Parathyroid adenoma (tissue), 2 donors: ENCODE data around the gene AMBP.

Source experiments
- H2AFZ ChIP-seq: fragments of 300-600 bp; sonication (generic); one replicate; pipeline ENCODE4 v1.7.0; 2017; ENCODE audit warnings: antibody characterized with exemption, mild to moderate bottlenecking
- H3K27ac ChIP-seq: fragments of 300-600 bp; sonication (generic); one replicate; pipeline ENCODE4 v1.7.0; 2017
- H3K27me3 ChIP-seq: fragments of 300-600 bp; sonication (generic); one replicate; pipeline ENCODE4 v1.7.0; 2017; ENCODE audit warnings: low read length; ENCODE audit not compliant: control insufficient read depth, insufficient read depth
- H3K36me3 ChIP-seq: fragments of 300-600 bp; sonication (generic); one replicate; pipeline ENCODE4 v1.7.0; 2017; ENCODE audit warnings: low read length; ENCODE audit not compliant: control insufficient read depth, insufficient read depth
- H3K4me1 ChIP-seq: fragments of 300-600 bp; sonication (generic); one replicate; pipeline ENCODE4 v1.7.0; 2017; ENCODE audit warnings: control low read depth
- H3K4me2 ChIP-seq: fragments of 300-600 bp; sonication (generic); one replicate; pipeline ENCODE4 v1.7.0; 2017; ENCODE audit warnings: low read length
- H3K4me3 ChIP-seq: fragments of 300-600 bp; sonication (generic); one replicate; pipeline ENCODE4 v1.7.0; 2017; ENCODE audit warnings: low read depth, low read length
- H3K79me2 ChIP-seq: fragments of 300-600 bp; sonication (generic); one replicate; pipeline ENCODE4 v1.7.0; 2017; ENCODE audit warnings: control low read depth
- H3K9ac ChIP-seq: fragments of 300-600 bp; sonication (generic); one replicate; pipeline ENCODE4 v1.7.0; 2017; ENCODE audit warnings: mild to moderate bottlenecking
- H3K9me3 ChIP-seq: fragments of 300-600 bp; sonication (generic); one replicate; pipeline ENCODE4 v1.7.0; 2017; ENCODE audit warnings: low read length; ENCODE audit not compliant: control insufficient read depth
- TF ChIP-seq, protein P1 (sequence below): fragments of 300-600 bp; sonication (generic); IDR thresholded peaks from one replicate; pipeline ENCODE4 v1.7.0; 2017; ENCODE audit warnings: antibody characterized with exemption, mild to moderate bottlenecking
- donor health status: primary hyperparathyroidism.

The AMBP gene

DNA sequence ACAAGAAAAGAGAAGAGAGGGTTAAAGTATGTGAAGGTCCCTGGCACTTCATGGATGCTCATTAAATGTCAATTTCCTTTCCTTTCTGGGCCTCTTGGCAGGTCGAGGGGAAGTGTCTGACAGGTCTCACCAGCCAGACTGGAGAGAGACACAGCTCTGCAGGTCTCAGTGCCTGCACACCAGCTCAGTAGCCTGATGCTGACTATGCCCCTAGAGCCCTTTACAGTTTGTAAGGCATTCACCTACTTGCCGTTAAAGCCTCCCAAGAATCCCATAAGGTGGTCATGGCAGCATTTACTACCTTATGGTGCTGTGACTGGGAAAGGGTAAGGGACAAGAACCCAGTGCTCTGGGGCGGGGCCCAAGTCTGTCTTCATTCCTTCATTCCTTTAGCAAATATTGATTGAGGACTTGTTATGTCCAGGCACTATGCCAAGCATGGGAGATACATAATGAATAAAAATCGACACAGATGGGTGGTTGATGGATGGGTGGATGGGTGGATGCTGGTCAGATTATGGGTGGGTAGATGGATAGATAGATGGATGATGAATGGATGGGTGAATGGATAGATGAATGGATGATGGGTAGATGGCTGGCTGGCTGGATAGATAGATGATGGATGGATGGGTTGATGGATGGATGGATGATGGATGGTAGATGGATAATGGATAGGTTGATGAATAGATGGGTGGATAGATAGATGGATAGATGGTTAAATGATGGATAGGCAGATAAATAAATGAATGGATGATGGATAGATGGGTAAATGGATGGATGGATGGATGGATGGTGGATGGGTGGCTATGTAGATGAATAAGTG, 42.3 kb upstream of the AMBP start:
- Histone ChIP-seq H3K4me1 (no peaks in the 10 kb centered on the region), H2AFZ (no peak overlapping the region), H3K27me3 (no peaks in the 10 kb centered on the region), H3K79me2 (no peaks in the 10 kb centered on the region), H3K36me3 (no peaks in the 10 kb centered on the region), H3K9me3 (no peaks in the 10 kb centered on the region), H3K4me2 (no peak overlapping the region), H3K4me3 (no peak overlapping the region), H3K9ac (no peak overlapping the region), H3K27ac (no peak overlapping the region)
- TF ChIP-seq, protein P1, sequence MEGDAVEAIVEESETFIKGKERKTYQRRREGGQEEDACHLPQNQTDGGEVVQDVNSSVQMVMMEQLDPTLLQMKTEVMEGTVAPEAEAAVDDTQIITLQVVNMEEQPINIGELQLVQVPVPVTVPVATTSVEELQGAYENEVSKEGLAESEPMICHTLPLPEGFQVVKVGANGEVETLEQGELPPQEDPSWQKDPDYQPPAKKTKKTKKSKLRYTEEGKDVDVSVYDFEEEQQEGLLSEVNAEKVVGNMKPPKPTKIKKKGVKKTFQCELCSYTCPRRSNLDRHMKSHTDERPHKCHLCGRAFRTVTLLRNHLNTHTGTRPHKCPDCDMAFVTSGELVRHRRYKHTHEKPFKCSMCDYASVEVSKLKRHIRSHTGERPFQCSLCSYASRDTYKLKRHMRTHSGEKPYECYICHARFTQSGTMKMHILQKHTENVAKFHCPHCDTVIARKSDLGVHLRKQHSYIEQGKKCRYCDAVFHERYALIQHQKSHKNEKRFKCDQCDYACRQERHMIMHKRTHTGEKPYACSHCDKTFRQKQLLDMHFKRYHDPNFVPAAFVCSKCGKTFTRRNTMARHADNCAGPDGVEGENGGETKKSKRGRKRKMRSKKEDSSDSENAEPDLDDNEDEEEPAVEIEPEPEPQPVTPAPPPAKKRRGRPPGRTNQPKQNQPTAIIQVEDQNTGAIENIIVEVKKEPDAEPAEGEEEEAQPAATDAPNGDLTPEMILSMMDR, result no peak

DNA sequence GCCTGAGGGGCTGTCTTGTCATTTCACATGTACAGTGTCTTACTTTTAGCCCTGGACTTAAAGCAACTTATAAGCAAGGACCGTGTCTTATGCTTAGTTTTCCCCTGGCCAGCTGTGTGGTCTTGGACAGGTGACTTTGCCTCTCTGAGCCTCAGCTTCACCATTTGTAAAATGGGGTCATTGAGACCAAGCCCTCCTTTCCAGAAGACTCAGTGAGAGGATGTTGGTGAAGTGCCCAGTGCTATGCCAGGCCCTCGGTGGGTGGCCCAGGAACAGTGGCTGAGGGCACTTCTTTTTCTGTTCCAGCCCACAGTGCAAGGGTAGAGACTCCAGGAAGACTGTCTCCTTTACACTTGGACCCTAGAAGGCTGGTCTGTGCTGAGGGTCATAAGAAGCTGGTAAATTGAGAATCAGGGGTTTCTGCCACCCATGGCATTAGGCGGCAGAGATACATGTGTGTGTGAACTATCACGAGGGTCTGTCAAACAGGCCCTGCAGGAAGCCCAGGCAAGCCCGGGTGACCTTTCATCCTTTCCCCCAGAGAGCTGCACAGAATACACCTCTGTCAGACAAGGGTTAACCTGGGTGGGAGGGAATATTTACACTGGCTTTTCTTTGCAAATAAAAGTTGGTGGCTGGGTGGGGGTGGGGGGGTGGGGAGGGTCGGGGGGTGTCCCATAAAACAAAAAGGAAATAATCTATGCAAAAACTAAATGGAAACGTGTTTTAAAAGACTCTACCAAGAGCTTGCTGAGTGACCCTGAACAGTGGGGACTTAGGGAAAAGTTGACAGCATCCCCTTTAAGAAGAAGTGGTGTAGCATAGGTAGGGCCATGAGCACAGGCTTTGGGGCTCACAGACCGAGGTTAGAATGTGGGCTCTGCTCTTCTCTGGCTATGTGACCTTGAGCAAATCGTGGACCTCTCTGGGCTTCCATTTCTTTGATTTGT, 41.4 kb upstream of the AMBP start:
- Histone ChIP-seq H3K36me3 (no peaks in the 10 kb centered on the region), H2AFZ (no peak overlapping the region), H3K4me1 (no peaks in the 10 kb centered on the region), H3K9ac (no peak overlapping the region), H3K79me2 (no peaks in the 10 kb centered on the region), H3K27me3 (no peaks in the 10 kb centered on the region), H3K9me3 (no peaks in the 10 kb centered on the region), H3K4me2 (no peak overlapping the region), H3K4me3 (no peak overlapping the region), H3K27ac (no peak overlapping the region)
- TF ChIP-seq, protein P1, result no peak

DNA sequence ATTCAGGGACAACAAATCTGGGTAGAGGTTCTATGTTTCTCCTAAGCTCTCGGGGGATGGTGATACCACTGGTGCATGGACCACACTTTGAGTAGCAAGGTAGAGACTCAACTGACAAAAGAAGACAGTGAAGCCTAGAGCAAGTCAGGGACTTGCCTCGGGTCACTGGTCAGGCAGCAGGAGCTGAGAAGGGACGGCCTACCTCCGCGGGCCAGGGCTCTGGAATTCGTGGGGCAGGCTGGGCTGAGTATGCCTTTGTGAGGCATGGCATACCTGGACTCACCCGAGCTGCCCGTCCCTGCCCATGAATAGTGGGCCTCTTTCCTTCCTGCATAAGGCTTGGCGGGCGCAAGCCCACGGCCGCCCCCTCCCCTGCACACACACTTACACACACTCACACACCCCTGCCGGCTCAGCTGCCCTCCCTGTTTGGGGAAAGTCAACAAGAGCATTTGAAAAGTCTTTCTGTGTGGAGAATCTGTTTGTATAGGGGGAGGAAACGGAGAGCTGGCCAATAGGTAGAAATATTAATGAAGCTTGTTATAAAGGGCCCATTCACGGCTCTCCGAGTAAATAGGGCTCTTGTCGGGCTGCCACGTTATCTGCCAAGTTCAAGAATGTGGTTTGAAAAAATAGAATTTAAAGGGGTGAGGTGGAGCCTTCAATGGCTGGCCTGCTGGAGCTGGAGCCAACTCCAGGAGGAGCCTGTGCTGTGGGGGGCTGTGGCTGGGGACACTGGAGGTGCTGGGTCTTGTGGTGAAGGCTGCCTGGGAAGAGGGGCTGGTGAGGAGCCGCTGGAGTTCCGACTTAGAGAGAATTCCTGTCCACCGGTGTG, 40.1 kb upstream of the AMBP start:
- H2AFZ ChIP-seq, result no peak overlapping the region
- H3K36me3 ChIP-seq, result no peaks in the 10 kb centered on the region
- H3K4me2 ChIP-seq, result no peak overlapping the region
- TF ChIP-seq, protein P1, result no peak
- H3K4me1 ChIP-seq, result no peaks in the 10 kb centered on the region
- no peak overlapping the region for H3K27ac ChIP-seq
- H3K79me2 ChIP-seq, result no peaks in the 10 kb centered on the region
- no peaks in the 10 kb centered on the region for H3K9me3 ChIP-seq
- H3K9ac ChIP-seq, result no peak overlapping the region
- H3K27me3 ChIP-seq, result no peaks in the 10 kb centered on the region
- no peak overlapping the region for H3K4me3 ChIP-seq

DNA sequence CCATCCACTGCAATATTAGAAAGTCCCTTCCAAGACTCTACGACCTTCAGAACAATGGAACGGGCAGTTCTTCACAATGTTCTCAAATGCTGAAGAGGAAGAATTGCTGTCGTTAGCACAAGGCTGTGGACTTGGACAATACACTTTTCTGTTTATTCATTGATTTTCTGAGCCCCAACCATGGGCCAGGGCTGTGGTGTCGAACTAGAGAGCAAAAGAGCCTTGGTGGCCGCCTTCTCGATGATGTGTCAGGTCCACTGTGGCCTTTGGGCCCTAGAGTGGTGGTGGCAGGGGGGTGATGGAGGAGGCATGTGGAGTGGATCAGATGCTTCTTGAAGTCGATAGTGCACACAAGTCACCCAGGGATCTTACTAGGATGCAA, 39.5 kb upstream of the AMBP start:
- Histone ChIP-seq H3K79me2 (no peaks in the 10 kb centered on the region), H3K4me3 (no peak overlapping the region), H3K27ac (no peak overlapping the region), H3K4me2 (no peak overlapping the region), H3K27me3 (no peaks in the 10 kb centered on the region), H2AFZ (no peak overlapping the region), H3K9me3 (no peaks in the 10 kb centered on the region), H3K36me3 (no peaks in the 10 kb centered on the region), H3K4me1 (no peaks in the 10 kb centered on the region), H3K9ac (no peak overlapping the region)
- TF ChIP-seq, protein P1, result no peak
